Activated CD4-positive, CD25-positive, alpha-beta regulatory T cell treated with anti-CD3 and anti-CD28 coated beads, Interleukin-2, amount 50 U/mL, for 16 hours (primary cell): ENCODE results near the gene RNF32.
"Not testable (repeated sequence)": the region's sequence is repeated elsewhere in the genome, so short reads cannot be mapped to it uniquely, and the experiment has no call there.

Source experiments
- DNase-seq: peaks from one replicate; pipeline ENCODE4 v3.0.0-alpha.2; 2020; ENCODE audit warnings: low read depth, low spot score

Gene RNF32

GRCh38 chr7:156640949-156641485 is 443 bp downstream of the RNF32 start:
- no peak for DNase-seq

- no peak for DNase-seq
Observed at GRCh38 chr7:156642306-156643045, 1.9 kb downstream of the RNF32 start.

- DNase-seq, result not testable (repeated sequence)
Observed at GRCh38 chr7:156647330-156647729, 6.8 kb downstream of the RNF32 start.

GRCh38 chr7:156650042-156650441 is 9.5 kb downstream of the RNF32 start:
- DNase-seq, result no peak

GRCh38 chr7:156651474-156651873 is 10.9 kb downstream of the RNF32 start:
- no peak for DNase-seq

GRCh38 chr7:156652886-156653568 is 12.5 kb downstream of the RNF32 start:
- DNase-seq, result no peak

GRCh38 chr7:156654511-156655234 is 14.1 kb downstream of the RNF32 start:
- no peak for DNase-seq

GRCh38 chr7:156655251-156655650 is 14.7 kb downstream of the RNF32 start:
- no peak for DNase-seq

GRCh38 chr7:156655983-156656382 is 15.4 kb downstream of the RNF32 start:
- DNase-seq, result no peak

- DNase-seq, result no peak
Observed at GRCh38 chr7:156656598-156656997, 16.0 kb downstream of the RNF32 start.

- DNase-seq, result no peak
Observed at GRCh38 chr7:156657681-156658080, 17.1 kb downstream of the RNF32 start.

- DNase-seq, result no peak
Observed at GRCh38 chr7:156659203-156659602, 18.6 kb downstream of the RNF32 start.

GRCh38 chr7:156659961-156660360 is 19.4 kb downstream of the RNF32 start:
- DNase-seq, result no peak

- DNase-seq, result no peak
Observed at GRCh38 chr7:156661637-156662036, 21.1 kb downstream of the RNF32 start.

- DNase-seq, result no peak
Observed at GRCh38 chr7:156662277-156662676, 21.7 kb downstream of the RNF32 start.

GRCh38 chr7:156665101-156665500 is 24.5 kb downstream of the RNF32 start:
- no peak for DNase-seq

GRCh38 chr7:156666368-156667109 is 26.0 kb downstream of the RNF32 start:
- no peak for DNase-seq

- no peak for DNase-seq
Observed at GRCh38 chr7:156667110-156667426, 26.5 kb downstream of the RNF32 start.

GRCh38 chr7:156668130-156668741 is 27.7 kb downstream of the RNF32 start:
- DNase-seq, result no peak

GRCh38 chr7:156669035-156669828 is 28.7 kb downstream of the RNF32 start:
- DNase-seq, result no peak

GRCh38 chr7:156673454-156673853 is 32.9 kb downstream of the RNF32 start:
- no peak for DNase-seq
